HS-5 (cell line): ENCODE results near the gene SND1.

Source experiments
- DNase-seq: peaks from one replicate; pipeline ENCODE4 v3.0.0-alpha.2; 2012; ENCODE audit warnings: low read depth

The SND1 gene

GRCh38 chr7:127731431-127732080, 79.6 kb downstream of the SND1 start:
- no peak for DNase-seq

DNA sequence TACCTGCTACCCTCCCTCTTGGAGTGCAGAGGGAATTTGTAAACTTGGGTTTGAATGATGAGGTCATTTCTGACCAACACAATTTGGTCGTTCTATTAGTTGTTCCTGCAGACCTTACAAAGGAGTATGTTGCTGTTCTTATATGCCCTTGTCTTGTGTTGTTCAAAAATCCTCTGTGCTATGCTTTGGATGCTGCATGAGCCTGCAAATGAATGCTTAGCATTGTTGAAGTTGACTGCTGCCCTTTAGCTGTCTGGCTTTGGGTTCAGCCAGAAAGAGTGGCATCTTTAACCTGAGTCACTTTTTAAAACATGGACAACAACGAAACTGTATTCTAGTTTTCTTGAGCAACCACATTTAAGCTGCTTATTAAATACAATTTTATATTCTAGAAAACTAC, 80.3 kb downstream of the SND1 start:
- DNase-seq = no peak

DNA sequence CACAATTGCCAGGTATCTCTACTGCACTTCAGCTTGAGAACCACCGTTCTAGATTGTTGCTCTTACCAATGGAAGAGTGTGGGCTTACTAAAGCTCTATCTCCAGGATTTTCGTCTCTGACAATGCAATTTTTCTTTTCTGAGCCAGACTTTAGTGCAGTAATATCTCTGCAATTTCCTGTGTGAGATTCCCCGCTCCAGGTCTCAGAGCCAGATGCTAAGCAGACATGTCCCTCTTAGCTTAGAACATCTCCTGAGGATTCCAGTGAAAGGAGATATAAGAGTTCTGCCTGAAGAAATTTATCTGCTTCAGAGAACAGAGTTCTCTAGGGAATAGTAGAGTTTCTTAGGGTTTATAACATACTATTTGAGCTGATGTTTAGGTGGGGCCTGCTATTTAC, 82.0 kb downstream of the SND1 start:
- DNase-seq = no peak

DNA sequence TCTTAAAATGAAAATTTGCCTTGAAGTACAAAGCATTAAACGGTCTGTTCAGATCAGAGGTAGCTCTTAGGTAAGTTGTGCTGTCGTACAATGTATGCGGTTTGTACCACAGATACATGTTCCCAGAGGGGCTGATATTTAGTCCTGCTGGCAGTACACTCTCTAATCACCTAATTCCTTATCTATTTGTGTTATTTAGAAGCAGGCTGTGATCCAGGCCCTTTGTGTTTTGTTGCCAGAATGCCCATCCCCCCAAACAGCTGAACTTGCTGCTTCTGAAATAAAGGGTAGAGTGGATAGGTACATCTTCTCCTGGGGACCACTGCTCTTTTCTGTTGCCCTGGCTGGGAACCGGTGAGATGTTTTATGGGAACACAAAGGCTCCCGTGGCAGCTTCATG, 84.5 kb downstream of the SND1 start:
- no peak for DNase-seq

GRCh38 chr7:127738859-127739258, 86.9 kb downstream of the SND1 start:
- DNase-seq = no peak

DNA sequence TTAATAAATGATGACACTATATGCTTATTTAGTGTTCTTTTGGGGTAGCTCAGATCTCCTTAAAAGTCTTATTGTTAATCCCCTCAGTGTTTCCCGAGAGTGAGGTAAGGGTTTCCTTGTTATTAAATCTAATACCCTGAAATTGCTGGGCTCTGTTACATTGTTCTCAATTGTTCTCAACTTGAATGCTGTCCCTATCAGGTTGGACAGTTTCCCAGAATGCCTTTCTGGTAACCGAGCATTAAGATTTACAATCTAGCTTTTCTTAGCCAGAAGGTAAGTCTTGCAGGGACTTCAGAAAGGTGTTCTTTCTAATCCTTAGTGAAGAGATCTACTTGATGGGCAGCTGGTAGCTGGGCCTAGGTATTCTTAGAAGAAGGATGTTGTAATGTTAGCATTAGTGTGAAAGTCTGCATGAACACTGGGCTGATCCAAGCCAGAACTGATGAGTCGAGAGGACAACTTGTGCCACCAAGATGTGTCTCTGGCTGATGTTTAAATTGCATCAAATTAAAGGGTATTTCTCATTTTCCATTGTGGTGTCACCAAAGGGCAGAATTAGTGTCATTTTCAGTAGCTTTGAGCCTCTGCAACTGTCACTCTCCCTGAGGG, 89.9 kb downstream of the SND1 start:
- DNase-seq = no peak

- no peak for DNase-seq
These were observed 93.5 kb downstream of the SND1 start for GRCh38 chr7:127745445-127745844.

GRCh38 chr7:127751062-127751461, 99.1 kb downstream of the SND1 start:
- DNase-seq = no peak

GRCh38 chr7:127751490-127752448, 99.8 kb downstream of the SND1 start:
- no peak for DNase-seq

DNA sequence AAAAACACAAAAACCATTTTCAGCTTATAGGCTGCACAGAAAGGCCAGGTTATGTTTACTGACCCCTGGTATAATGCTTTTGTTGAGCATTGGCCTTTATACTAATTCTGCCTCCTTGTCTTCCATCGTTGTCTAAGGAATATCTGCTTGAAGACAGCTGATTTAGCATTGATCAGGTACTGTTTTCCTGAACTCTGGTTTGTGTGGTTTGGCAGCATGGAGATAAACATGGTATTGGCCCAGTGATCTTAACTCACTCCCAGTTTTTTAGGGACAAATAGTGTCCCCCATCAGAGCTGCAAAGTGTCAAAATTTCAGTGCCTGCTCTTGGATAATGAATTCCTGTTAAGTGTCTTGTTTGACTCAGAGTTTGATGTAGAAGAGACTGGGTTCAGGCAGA, 100.8 kb downstream of the SND1 start:
- no peak for DNase-seq

GRCh38 chr7:127754457-127754856, 102.5 kb downstream of the SND1 start:
- no peak for DNase-seq

GRCh38 chr7:127755521-127755920, 103.5 kb downstream of the SND1 start:
- DNase-seq = no peak

- DNase-seq = no peak
These were observed 104.0 kb downstream of the SND1 start for GRCh38 chr7:127755965-127756364.

GRCh38 chr7:127758105-127758504, 106.1 kb downstream of the SND1 start:
- DNase-seq = no peak

DNA sequence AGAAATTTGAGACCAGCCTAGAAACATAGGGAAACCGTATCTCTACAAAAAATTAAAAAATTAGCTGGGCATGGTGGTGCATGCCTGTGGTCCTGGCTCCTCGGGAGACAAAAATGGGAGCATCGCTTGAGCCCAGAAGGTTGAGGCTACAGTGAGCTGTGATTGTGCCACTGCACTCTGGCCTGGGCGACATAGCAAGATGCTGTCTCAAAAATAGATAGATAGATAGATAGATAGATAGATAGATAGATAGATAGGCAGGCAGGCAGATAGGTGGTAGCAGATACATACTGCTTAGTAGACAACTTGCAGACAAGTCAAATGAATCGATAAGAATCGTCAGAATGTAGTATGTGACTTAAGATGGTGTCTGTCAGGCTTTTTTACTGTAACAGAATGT, 106.9 kb downstream of the SND1 start:
- no peak for DNase-seq

DNA sequence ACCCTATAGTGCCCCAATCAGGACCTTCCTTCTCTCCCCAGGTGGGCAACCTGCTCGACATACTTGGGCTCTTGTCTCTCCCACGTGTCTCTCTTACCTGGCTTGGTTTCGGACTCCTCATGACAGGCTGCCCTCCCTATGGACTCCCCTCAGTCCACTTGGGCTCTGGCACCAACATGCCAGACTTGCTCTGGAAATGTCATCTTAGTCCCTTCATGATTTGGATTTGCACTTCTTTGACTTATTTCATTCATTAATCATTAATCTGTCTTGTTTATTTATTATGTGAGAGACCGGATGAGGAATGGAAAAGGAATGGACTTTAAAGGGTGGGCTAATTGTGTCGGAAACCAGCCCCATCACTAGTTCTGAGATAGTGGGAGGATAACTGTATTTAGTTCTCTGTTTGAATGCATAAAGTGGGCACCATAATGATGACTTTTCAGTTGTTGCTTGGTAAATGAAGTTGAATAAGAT, 108.0 kb downstream of the SND1 start:
- no peak for DNase-seq

DNA sequence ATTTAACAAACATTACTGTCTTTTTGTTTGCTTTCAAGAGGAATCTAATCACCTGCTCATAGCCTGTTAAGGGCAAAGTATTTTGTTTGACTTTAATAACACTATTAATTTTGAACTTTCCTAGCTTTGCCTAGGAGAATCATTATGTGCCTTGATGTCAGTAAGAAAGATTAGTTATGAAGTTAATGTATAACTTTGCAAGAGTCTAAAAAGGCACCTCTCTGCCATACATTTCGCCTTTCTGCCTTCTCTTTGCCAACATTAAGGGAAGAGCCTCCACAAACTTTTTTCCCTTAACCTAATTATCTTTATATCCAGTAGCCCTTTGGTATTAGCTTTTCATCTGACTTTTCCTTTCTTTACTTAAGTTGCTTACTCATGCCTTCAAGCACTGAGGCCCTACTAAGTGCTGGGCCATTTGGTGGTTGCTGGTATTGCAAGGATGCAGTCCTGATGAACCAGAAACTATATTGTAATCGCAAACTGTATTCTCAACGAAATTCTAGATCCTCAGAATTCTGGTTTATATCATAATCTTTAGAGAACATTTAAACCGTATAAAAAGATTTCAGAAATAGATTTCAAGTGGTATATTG, 108.5 kb downstream of the SND1 start:
- DNase-seq = no peak

GRCh38 chr7:127761196-127761595, 109.2 kb downstream of the SND1 start:
- DNase-seq = no peak

- no peak for DNase-seq
These were observed 112.7 kb downstream of the SND1 start for GRCh38 chr7:127764681-127765080.

DNA sequence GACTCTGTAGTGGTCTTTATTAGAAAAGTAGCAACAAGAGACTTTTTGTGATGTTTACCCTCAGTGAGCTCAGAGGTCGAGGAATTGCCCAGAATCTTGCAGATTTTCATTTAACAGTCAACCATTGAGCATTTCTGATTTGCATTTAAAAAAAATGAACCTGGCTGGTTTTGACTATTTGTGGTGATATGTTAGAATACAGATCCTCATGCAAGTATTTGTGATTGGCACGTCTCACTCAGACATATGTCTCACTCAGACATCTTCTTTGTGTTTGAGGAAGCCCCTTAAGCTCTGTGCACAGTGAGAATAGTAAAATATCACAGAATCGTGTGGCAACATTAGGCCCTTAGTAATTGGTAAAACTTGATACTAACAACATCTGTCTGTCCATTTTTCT, 113.2 kb downstream of the SND1 start:
- no peak for DNase-seq

DNA sequence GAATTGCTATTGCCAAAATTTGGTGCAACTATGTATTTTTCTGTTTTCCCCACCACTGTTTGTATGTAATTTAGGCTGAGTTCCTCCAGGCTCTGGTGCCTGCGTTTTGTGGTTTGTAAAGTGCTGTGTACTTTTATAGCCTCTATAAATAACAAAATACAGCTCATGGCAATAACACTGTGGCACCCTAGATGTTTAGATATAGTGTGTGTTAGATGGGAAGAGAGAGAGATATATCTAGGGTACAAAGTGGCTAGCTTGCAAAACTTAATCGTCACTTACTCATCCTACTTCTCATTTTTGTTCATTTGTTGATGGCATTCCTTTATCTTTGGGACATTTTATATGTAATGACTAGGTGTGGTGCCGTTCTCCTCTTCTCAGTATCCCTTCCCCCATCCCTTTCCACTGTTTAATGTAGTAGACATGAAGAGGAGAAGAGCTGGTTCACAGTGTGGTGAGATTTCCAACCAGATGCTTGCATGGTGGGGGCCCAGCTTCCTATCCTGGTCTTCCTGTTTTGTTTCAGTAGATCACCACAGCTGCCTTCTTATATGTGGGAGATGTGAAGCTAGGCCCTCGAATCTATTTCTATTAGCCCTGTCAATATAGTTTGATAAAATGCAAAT, 115.0 kb downstream of the SND1 start:
- no peak for DNase-seq

- no peak for DNase-seq
These were observed 116.2 kb downstream of the SND1 start for GRCh38 chr7:127768241-127768640.
